Measurements from ENCODE around the gene SUMO3.

- TF ChIP-seq, protein P1, sequence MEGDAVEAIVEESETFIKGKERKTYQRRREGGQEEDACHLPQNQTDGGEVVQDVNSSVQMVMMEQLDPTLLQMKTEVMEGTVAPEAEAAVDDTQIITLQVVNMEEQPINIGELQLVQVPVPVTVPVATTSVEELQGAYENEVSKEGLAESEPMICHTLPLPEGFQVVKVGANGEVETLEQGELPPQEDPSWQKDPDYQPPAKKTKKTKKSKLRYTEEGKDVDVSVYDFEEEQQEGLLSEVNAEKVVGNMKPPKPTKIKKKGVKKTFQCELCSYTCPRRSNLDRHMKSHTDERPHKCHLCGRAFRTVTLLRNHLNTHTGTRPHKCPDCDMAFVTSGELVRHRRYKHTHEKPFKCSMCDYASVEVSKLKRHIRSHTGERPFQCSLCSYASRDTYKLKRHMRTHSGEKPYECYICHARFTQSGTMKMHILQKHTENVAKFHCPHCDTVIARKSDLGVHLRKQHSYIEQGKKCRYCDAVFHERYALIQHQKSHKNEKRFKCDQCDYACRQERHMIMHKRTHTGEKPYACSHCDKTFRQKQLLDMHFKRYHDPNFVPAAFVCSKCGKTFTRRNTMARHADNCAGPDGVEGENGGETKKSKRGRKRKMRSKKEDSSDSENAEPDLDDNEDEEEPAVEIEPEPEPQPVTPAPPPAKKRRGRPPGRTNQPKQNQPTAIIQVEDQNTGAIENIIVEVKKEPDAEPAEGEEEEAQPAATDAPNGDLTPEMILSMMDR (IDR thresholded peaks at IDR 0.05; ENCODE audit: low read depth, low read length, poor library complexity, severe bottlenecking) = no peak
- TF ChIP-seq EZH2phosphoT487 (IDR thresholded peaks at IDR 0.05; ENCODE audit: borderline replicate concordance, low read length) = no peak
Observed at GRCh38 chr21:44818640-44819011, 764 bp upstream of the SUMO3 start.

All from DOHH2 (cell line).